ENCODE data around the gene KCNK18.

The KCNK18 gene

DNA sequence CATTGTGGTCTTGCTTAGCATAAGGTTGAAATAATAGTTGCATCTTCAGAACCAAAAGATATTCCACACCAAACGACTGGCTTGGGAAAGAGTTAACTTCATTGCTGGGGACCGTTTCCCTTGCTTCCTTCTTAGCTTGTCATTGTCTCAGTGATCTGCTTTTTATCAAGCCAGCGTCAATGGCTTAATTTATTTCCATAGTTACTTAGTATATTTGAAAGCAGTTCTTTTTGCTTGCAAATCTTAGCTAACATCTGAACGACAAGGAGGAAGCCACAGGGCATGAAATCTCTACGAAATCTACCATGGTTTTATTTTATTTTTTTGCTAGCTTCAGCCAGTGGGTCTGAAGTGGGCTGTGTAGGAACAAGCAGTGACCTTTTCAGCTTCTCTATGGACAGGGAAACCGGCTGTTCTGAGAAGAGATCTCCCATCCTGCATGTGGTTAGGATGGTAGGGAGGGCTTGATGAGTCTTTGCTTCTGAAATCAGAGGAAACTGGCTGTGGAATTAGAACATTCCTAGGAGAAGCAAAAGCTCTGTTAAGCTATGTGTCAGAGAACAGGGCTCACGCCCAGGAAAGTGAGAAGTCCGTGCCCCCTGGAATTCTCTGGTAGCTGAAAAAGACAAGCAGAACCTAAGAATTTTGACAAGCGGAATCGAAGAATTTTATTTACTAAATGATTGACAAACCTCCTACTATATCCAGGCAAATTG lies 51.6 kb downstream of the KCNK18 start:
- Histone ChIP-seq H3K27ac (no peak overlapping the region), H3K36me3 (ENCODE audit: insufficient read depth, low read length) (no peaks in the 10 kb centered on the region), H3K4me3 (no peak overlapping the region), H3K9ac (ENCODE audit: insufficient read length) (no peak overlapping the region), H3K9me3 (ENCODE audit: low read depth, low read length) (no peaks in the 10 kb centered on the region)
- DNase-seq (ENCODE audit: low read depth, low spot score), result no peak
- no peak for TF ChIP-seq EZH2 (IDR thresholded peaks at IDR 0.05)
- no peak for TF ChIP-seq POLR2AphosphoS5 (IDR thresholded peaks at IDR 0.05; ENCODE audit: borderline replicate concordance, low read depth, low read length)
- no peak for TF ChIP-seq FOXP2 (optimal IDR thresholded peaks at IDR 0.05; ENCODE audit: control extremely low read depth, extremely low read length, insufficient read depth)

DNA sequence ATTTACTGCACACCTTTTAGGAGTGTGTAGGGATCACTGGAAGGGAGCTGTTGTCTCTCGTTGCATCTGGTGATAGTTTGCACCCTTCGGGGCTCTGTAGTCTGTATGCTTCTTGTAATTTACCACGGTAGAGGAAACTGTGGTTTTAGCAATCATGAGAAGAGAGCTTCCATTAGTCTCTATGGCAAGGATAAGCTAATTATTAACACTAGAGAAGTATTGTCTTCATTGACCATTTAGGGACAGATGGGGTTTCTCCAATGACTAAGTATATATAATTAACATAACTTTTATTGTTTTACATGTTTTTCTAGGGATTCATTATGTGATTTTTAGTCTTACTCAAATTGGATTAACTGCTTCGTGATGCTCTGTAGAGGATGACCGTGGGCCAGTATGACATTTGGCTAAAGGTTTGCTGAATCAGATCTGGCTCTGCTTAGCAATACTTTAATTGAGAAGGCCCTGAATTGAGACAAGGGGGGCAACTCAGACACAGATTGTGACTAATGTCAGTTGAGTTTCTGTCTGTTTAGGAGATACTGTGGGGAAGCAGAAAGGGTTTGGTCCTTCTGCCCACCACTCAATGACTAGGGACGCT lies 52.3 kb downstream of the KCNK18 start:
- Histone ChIP-seq H3K9ac (ENCODE audit: insufficient read length) (no peak overlapping the region), H3K9me3 (ENCODE audit: low read depth, low read length) (no peaks in the 10 kb centered on the region), H3K4me3 (no peak overlapping the region), H3K36me3 (ENCODE audit: insufficient read depth, low read length) (no peaks in the 10 kb centered on the region), H3K27ac (no peak overlapping the region)
- no peak for DNase-seq (ENCODE audit: low read depth, low spot score)
- no peak for TF ChIP-seq POLR2AphosphoS5 (IDR thresholded peaks at IDR 0.05; ENCODE audit: borderline replicate concordance, low read depth, low read length)
- no peak for TF ChIP-seq FOXP2 (optimal IDR thresholded peaks at IDR 0.05; ENCODE audit: control extremely low read depth, extremely low read length, insufficient read depth)
- TF ChIP-seq EZH2 (IDR thresholded peaks at IDR 0.05), result no peak

DNA sequence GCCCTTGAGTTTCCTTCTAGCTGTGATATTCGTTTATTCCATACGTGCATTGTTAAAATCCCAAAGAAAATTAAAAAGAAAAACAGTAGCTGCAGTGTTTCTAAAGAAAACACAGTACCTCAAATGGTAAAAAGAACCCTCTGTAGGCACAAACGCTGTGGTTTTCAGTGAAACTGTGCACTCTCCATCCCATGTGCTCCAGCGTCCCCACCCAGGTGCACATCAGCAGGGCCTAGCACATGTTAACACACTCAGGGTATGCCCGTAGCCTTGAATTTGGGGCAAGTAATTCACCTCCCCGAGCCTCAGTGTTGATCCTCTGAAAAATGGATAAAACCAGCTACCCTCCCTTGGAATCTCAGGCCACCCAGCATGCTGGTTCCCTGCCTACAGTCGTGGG lies 53.1 kb downstream of the KCNK18 start:
- TF ChIP-seq EZH2 (IDR thresholded peaks at IDR 0.05) (no peak), FOXP2 (optimal IDR thresholded peaks at IDR 0.05; ENCODE audit: control extremely low read depth, extremely low read length, insufficient read depth) (no peak), POLR2AphosphoS5 (IDR thresholded peaks at IDR 0.05; ENCODE audit: borderline replicate concordance, low read depth, low read length) (no peak)
- H3K4me3 ChIP-seq, result no peak overlapping the region

DNA sequence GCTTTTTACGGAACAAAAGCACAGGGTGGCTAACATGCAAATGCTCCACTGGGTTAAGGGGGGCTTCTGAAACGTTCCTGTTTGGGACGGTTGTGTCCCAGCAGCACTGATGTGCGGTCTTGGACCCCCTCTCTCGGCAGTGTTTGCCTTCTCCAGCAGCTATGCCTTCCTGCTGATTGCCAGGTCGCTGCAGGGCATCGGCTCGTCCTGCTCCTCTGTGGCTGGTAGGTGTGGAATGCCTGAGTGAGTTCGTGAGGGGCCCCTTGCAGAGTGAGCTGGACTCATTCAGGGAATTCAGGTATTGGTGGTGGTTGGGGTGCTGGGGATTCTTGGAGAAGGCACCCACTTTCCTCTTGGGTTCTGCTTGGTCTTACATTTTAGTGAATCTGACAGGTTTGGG lies 56.6 kb downstream of the KCNK18 start:
- Histone ChIP-seq H3K9ac (ENCODE audit: insufficient read length) (no peak overlapping the region), H3K9me3 (ENCODE audit: low read depth, low read length) (no peaks in the 10 kb centered on the region), H3K36me3 (ENCODE audit: insufficient read depth, low read length) (no peaks in the 10 kb centered on the region), H3K4me3 (no peak overlapping the region), H3K27ac (no peak overlapping the region)
- DNase-seq (ENCODE audit: low read depth, low spot score), result no peak
- TF ChIP-seq FOXP2 (optimal IDR thresholded peaks at IDR 0.05; ENCODE audit: control extremely low read depth, extremely low read length, insufficient read depth), result no peak

More for the DNA sequence above, 53.1 kb downstream of the KCNK18 start:
- Histone ChIP-seq H3K36me3 (ENCODE audit: insufficient read depth, low read length) (no peaks in the 10 kb centered on the region), H3K9me3 (ENCODE audit: low read depth, low read length) (no peaks in the 10 kb centered on the region), H3K9ac (ENCODE audit: insufficient read length) (no peak overlapping the region), H3K27ac (no peak overlapping the region)
- no peak for DNase-seq (ENCODE audit: low read depth, low spot score)

DNA sequence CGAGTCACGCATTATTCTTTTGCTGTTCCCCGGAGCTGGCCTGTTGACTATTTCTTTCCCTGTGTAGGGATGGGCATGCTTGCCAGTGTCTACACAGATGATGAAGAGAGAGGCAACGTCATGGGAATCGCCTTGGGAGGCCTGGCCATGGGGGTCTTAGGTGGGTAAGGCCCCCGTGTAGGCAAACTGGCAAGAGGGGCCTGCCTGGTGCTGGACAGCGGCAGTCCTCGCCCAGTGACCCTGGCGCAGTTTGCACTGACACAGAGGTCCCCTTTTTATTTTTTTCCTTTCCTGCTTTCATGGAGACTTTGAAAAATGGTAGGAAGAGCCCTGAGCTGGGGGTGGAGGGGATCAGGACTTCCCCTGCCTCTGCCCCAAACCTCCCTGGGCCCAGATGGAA lies 57.0 kb downstream of the KCNK18 start:
- TF ChIP-seq POLR2AphosphoS5 (IDR thresholded peaks at IDR 0.05; ENCODE audit: borderline replicate concordance, low read depth, low read length), result no peak
- no peak for TF ChIP-seq EZH2 (IDR thresholded peaks at IDR 0.05)
- no peak for TF ChIP-seq FOXP2 (optimal IDR thresholded peaks at IDR 0.05; ENCODE audit: control extremely low read depth, extremely low read length, insufficient read depth)
- H3K4me3 ChIP-seq, result no peak overlapping the region
- H3K36me3 ChIP-seq (ENCODE audit: insufficient read depth, low read length), result no peaks in the 10 kb centered on the region
- H3K27ac ChIP-seq, result no peak overlapping the region
- no peak overlapping the region for H3K9ac ChIP-seq (ENCODE audit: insufficient read length)
- H3K9me3 ChIP-seq (ENCODE audit: low read depth, low read length), result no peaks in the 10 kb centered on the region
- no peak for DNase-seq (ENCODE audit: low read depth, low spot score)

DNA sequence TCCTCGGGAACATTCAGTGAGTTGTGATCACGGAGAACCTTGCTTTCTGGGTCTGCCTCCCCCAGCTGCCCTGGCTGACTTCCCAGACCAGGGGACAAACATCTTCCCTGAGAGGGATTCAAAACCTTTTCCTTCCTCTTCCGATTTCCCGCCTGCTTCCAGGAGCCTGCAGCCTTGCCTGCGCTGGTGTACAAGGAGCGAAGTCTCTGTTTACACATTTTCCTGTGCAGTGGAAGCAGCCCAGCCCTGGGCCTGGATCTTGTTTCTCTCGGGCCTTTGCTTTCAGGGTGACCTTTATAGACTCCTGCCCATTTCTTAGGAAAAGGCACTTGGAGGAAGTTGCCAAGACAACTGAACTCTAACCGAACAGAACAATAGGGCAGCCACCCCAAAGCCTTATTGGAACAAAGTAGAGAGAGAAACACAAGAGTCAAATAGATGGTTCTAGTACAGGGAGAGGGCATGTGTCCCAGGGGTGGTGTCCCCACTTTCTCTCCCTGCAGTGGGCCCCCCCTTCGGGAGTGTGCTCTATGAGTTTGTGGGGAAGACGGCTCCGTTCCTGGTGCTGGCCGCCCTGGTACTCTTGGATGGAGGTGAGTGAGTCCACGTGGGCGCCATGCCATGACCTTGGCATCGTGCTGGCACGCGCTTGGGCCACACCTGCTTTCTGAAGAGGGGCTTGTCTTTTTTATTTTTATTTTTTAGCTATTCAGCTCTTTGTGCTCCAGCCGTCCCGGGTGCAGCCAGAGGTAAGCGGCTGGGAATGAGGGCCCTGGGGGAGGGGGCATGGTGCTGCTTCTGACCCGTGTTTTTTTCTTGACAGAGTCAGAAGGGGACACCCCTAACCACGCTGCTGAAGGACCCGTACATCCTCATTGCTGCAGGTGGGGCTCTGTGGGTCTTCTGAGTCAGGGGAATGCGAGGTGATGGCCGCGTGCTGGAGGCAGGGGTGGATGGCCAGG lies 57.8 kb downstream of the KCNK18 start:
- H3K9ac ChIP-seq (ENCODE audit: insufficient read length), result no peak overlapping the region
- no peak for TF ChIP-seq POLR2AphosphoS5 (IDR thresholded peaks at IDR 0.05; ENCODE audit: borderline replicate concordance, low read depth, low read length)
- no peak for TF ChIP-seq FOXP2 (optimal IDR thresholded peaks at IDR 0.05; ENCODE audit: control extremely low read depth, extremely low read length, insufficient read depth)
- no peak for TF ChIP-seq EZH2 (IDR thresholded peaks at IDR 0.05)
- H3K9me3 ChIP-seq (ENCODE audit: low read depth, low read length), result no peaks in the 10 kb centered on the region
- no peaks in the 10 kb centered on the region for H3K36me3 ChIP-seq (ENCODE audit: insufficient read depth, low read length)
- DNase-seq (ENCODE audit: low read depth, low spot score), result no peak
- no peak overlapping the region for H3K27ac ChIP-seq
- H3K4me3 ChIP-seq, result no peak overlapping the region

DNA sequence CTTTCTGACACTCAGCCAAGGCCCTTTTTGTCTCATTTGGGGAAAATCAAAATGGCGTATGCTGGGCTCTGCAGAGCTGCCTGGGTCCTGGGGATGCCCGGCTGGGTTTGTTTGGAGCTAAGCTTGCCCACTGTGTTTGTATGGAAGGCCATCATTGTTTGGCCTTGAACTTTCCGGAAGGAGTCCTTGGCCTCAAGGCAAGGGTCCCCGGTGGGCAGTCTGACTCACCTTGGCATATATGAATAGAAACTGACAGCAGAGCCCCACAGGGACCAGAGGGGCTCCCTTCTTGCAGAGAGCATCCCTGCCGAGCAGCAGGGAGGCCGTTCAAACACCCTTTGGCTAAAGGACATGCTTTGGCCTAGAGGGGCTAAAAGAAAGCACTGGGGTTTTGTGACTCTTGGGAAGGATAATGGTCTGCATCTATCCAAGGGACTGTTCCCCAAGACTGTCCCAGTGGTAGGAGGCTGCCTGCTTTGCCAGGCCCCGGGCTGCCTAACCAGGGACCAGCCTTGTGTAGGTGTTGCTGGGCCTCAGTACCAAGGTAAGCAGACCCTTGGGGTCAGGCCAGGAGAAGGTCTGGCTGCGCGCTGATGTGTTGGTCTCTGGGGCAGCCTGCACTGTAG lies 58.7 kb downstream of the KCNK18 start:
- H3K9ac ChIP-seq (ENCODE audit: insufficient read length), result no peak overlapping the region
- no peak for DNase-seq (ENCODE audit: low read depth, low spot score)
- no peak overlapping the region for H3K4me3 ChIP-seq
- no peaks in the 10 kb centered on the region for H3K36me3 ChIP-seq (ENCODE audit: insufficient read depth, low read length)
- no peak for TF ChIP-seq POLR2AphosphoS5 (IDR thresholded peaks at IDR 0.05; ENCODE audit: borderline replicate concordance, low read depth, low read length)
- TF ChIP-seq FOXP2 (optimal IDR thresholded peaks at IDR 0.05; ENCODE audit: control extremely low read depth, extremely low read length, insufficient read depth), result no peak
- no peak for TF ChIP-seq EZH2 (IDR thresholded peaks at IDR 0.05)
- no peak overlapping the region for H3K27ac ChIP-seq
- H3K9me3 ChIP-seq (ENCODE audit: low read depth, low read length), result no peaks in the 10 kb centered on the region

DNA sequence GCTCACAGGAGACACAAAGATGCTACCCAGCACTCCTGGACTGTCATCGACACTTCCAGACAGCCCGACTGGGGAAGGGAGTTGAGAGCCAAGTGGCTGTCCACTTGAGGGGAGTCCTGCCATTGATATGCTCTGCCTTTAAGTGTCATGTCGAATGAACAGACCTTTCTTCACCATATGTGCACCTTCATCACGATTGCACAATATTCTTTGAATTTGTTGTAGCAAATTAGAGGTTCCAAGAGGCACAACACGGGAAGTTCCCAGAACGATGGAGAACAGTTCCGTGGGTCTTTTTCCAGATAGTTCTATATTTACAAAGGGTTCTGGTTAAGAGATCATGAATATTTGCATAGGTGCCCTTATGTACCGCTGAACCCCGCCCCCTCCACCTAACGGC lies 59.6 kb downstream of the KCNK18 start:
- Histone ChIP-seq H3K9me3 (ENCODE audit: low read depth, low read length) (no peaks in the 10 kb centered on the region), H3K27ac (no peak overlapping the region), H3K9ac (ENCODE audit: insufficient read length) (no peak overlapping the region), H3K36me3 (ENCODE audit: insufficient read depth, low read length) (no peaks in the 10 kb centered on the region), H3K4me3 (no peak overlapping the region)
- DNase-seq (ENCODE audit: low read depth, low spot score), result no peak
- TF ChIP-seq FOXP2 (optimal IDR thresholded peaks at IDR 0.05; ENCODE audit: control extremely low read depth, extremely low read length, insufficient read depth) (no peak), EZH2 (IDR thresholded peaks at IDR 0.05) (no peak), POLR2AphosphoS5 (IDR thresholded peaks at IDR 0.05; ENCODE audit: borderline replicate concordance, low read depth, low read length) (no peak)
